Stimulated activated CD4-positive, alpha-beta T cell treated with anti-CD3 and anti-CD28 coated beads, Interleukin-1b, Interleukin-23, amount 100 ng/mL, for 48 hours (primary cell): ENCODE results near the gene EGFR.

Experiments
- DNase-seq: peaks from one replicate; pipeline ENCODE4 v3.0.0-alpha.2; 2020

EGFR gene

GRCh38 chr7:55194522-55194921 lies 175.7 kb downstream of the EGFR start:
- DNase-seq = no peak

GRCh38 chr7:55198634-55199392 lies 180.0 kb downstream of the EGFR start:
- DNase-seq = no peak

DNA sequence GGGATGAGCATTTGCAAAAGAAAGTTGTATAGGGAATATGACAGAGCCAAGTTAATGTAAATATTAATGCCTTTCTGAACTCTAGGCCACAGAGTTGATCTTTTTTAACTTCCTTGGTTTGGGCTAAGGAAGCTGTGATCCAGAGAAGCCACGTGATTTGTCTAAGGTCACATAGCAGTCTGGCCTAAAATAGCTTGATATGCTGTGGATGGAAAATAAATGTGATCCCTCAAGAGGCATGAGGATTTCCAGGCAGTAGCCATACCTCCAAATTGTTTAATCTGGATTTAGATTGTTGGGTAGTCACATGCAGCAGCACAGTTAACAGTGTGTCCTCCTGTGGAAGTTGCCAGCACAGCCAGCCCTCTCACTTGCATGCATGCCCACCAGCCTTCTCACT lies 180.6 kb downstream of the EGFR start:
- DNase-seq = no peak

DNA sequence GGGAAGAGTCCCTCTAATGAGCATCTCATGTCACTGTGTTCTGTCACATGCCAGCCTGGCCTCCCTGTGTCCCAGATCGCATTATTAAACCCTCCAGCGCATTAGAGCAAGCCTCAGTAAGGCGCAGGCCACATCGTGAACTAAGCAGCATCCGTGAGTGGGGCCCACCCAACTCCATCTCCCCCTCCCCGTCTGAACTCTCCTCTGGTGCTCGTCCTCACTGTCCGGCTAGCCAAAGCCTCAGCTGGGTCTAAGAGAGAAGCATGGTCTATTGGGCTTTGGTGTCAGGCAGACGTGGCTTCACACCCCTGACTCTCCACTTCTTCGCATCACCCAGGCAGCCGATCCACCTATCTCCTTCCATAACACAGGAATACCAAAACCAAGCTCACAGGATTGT lies 181.6 kb downstream of the EGFR start:
- no peak for DNase-seq

DNA sequence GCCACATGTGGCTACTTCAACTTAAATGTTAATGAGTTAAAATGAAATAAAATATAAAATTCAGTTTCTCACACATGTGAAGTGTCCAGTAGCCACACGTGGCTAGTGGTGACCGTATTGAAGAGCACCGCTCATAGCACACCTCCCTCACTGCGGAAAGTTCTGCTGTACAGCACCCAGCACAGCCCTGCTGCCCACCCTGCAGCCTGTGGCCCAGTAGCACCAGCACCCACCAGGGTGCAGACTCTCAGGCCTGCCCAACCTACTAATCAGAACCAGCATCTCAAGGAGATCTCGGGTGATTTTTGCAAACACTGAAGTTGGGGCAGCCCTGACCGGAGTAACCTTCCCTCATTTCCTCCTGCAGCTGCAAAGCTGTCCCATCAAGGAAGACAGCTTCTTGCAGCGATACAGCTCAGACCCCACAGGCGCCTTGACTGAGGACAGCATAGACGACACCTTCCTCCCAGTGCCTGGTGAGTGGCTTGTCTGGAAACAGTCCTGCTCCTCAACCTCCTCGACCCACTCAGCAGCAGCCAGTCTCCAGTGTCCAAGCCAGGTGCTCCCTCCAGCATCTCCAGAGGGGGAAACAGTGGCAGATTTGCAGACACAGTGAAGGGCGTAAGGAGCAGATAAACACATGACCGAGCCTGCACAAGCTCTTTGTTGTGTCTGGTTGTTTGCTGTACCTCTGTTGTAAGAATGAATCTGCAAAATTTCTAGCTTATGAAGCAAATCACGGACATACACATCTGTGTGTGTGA lies 183.5 kb downstream of the EGFR start:
- no peak for DNase-seq

GRCh38 chr7:55203300-55203699 lies 184.5 kb downstream of the EGFR start:
- no peak for DNase-seq

DNA sequence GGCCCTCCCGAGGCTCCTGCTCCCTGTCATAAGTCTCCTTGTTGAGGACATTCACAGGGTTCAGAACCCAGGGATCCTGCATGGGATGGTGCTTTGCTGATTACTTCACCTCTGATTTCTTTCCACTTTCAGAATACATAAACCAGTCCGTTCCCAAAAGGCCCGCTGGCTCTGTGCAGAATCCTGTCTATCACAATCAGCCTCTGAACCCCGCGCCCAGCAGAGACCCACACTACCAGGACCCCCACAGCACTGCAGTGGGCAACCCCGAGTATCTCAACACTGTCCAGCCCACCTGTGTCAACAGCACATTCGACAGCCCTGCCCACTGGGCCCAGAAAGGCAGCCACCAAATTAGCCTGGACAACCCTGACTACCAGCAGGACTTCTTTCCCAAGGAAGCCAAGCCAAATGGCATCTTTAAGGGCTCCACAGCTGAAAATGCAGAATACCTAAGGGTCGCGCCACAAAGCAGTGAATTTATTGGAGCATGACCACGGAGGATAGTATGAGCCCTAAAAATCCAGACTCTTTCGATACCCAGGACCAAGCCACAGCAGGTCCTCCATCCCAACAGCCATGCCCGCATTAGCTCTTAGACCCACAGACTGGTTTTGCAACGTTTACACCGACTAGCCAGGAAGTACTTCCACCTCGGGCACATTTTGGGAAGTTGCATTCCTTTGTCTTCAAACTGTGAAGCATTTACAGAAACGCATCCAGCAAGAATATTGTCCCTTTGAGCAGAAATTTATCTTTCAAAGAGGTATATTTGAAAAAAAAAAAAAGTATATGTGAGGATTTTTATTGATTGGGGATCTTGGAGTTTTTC lies 186.5 kb downstream of the EGFR start:
- DNase-seq = no peak

GRCh38 chr7:55206235-55207029 lies 187.6 kb downstream of the EGFR start:
- DNase-seq = no peak

DNA sequence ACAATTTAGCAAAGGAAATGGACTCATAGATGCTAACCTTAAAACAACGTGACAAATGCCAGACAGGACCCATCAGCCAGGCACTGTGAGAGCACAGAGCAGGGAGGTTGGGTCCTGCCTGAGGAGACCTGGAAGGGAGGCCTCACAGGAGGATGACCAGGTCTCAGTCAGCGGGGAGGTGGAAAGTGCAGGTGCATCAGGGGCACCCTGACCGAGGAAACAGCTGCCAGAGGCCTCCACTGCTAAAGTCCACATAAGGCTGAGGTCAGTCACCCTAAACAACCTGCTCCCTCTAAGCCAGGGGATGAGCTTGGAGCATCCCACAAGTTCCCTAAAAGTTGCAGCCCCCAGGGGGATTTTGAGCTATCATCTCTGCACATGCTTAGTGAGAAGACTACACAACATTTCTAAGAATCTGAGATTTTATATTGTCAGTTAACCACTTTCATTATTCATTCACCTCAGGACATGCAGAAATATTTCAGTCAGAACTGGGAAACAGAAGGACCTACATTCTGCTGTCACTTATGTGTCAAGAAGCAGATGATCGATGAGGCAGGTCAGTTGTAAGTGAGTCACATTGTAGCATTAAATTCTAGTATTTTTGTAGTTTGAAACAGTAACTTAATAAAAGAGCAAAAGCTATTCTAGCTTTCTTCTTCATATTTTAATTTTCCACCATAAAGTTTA lies 188.8 kb downstream of the EGFR start:
- DNase-seq = no peak

DNA sequence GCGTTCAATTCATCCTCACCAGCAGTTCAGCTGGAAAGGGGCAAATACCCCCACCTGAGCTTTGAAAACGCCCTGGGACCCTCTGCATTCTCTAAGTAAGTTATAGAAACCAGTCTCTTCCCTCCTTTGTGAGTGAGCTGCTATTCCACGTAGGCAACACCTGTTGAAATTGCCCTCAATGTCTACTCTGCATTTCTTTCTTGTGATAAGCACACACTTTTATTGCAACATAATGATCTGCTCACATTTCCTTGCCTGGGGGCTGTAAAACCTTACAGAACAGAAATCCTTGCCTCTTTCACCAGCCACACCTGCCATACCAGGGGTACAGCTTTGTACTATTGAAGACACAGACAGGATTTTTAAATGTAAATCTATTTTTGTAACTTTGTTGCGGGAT lies 190.5 kb downstream of the EGFR start:
- DNase-seq = no peak

DNA sequence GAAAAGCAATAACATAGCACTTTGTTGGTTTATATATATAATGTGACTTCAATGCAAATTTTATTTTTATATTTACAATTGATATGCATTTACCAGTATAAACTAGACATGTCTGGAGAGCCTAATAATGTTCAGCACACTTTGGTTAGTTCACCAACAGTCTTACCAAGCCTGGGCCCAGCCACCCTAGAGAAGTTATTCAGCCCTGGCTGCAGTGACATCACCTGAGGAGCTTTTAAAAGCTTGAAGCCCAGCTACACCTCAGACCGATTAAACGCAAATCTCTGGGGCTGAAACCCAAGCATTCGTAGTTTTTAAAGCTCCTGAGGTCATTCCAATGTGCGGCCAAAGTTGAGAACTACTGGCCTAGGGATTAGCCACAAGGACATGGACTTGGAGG lies 191.4 kb downstream of the EGFR start:
- DNase-seq = no peak

GRCh38 chr7:55210716-55211115 lies 191.9 kb downstream of the EGFR start:
- no peak for DNase-seq

GRCh38 chr7:55211726-55212125 lies 192.9 kb downstream of the EGFR start:
- DNase-seq = no peak

- DNase-seq = no peak
These were observed 193.4 kb downstream of the EGFR start for GRCh38 chr7:55212176-55212575.

DNA sequence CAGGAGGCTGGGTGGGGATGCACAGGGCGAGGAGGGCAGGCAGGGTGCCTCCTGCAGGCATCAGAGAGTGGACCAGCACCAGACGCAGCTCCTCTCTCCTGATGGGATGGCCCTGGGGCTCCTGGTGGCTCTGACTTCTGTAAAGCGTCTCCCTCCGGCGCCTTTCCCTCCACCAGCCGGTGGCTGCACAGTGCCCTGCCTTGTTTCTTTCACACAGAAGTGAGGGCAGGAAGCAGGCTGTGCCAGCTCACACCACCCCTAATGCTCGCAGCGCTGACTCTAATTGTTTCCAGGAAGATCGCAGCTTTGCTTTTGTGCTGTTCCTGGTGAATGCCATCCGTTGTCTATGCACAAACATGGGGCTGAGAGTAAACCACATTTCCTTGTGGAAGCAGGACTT lies 194.0 kb downstream of the EGFR start:
- no peak for DNase-seq

- DNase-seq = no peak
These were observed 195.9 kb downstream of the EGFR start for GRCh38 chr7:55214707-55215106.

DNA sequence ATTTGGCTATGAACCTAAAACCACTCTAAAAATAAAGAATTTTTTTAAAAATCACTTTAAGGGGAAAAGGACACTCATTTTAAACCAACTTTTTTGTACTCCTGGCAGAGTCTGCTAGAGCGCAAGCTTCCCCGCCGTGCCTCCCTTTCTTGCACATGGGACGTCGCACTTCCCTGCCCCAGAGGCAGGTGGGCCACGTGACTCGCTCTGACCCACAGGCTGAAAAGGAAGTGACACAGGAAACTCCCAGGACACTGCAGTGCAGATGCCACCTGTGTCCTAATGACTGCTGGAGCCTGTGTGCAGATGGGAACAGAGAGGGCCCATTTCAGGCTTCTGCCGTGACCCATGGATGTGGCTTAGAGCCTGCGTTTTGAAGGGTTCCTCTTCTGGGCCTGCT lies 204.2 kb downstream of the EGFR start:
- no peak for DNase-seq

DNA sequence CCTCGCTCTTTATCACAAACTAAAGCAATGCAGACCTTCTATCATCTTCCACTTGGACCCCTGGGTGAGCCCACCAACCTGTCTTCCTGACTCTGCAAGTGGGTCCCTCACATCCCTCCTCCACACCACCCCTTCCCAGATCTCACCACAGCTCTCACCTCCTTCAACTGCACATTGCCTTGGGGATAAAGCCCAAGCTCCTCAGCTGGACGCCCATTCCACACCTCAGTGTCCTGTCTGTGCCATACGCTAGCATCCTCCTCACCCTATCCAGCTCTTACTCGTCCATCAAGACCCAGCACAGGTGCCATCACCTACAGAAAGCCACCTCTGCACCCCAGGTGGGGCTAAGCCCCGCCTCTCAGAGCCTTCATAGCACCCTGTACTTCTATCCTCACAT lies 205.3 kb downstream of the EGFR start:
- DNase-seq = no peak

DNA sequence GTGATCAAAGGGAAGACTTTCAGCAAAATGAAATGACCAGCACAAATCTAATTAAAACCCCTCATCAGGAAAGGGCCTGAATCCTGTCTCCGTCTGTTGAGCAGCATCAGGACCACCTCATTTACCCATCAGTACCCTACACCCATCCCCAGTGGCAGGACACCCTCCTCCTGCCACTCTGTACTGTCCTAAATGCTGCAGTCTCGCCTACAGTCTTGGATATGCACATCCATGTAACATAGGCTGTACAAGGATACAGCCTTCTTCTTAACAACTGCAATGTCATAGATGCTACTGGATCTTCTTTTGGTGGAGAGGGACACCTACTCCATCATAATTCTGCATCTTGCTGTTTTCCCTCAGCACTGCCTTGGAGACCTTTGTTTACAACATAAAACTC lies 206.0 kb downstream of the EGFR start:
- no peak for DNase-seq

GRCh38 chr7:55230014-55230413 lies 211.2 kb downstream of the EGFR start:
- no peak for DNase-seq

DNA sequence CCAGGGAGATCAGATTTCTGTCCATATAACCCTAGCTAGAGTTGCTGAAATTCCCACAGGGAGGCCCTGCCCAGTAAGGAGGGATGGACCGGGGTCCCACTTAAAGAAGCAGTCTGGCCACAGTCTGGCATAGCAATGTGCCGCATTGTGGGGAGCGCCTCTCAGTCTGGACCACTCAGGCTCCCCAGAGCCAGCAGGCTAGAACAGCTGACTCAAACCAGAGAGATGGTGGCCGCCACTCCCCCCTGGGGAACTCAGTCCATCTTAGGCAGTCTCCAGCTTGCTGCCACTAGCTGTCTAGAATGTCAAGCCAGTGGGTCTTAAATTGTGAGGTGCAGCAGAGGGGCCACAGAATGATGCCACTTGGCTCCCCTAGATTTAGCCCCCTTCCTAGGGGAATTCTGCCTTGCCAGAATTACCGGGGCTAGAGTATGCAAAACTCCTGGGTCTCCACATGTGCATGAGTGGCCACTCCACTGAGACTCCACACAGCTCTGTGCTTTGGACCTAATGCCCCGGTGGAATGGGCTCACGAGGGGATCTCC lies 213.0 kb downstream of the EGFR start:
- no peak for DNase-seq

DNA sequence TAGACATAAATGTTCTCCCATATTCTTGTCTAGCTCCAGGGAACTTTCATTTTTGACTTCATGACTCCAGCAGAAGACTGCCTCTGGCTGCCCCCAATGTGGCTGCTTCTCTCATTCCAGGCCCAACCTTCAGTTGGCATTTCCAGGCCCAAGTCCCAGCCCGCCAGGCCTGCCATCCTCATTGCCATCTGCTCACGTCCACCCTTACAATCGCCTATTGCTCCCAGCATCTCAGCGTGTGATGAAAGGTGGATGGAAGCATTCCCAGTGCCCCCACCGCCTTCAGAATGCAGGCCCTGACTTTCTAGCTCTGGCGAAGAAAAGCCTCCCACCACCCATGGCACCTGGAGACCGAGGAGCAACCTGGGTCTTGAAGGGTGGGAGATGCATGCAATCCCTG lies 214.2 kb downstream of the EGFR start:
- no peak for DNase-seq
